GM04504 (cell line): ENCODE measurements around the gene ARRB1.
A peak's percentile ranks its signal among the peaks of the same experiment; 100 is the strongest.
"Not testable (repeated sequence)": the region's sequence is repeated elsewhere in the genome, so short reads cannot be mapped to it uniquely, and the experiment has no call there.

Experiments used
- DNase-seq: peaks from one replicate; pipeline ENCODE4 v3.0.0-alpha.2; 2012; ENCODE audit warnings: low read depth

The ARRB1 gene

GRCh38 chr11:75351541-75351790 is at the start of gene ARRB1:
TSS of gene ARRB1 (minus strand) at chr11:75351661. CDS start at chr11:75351607, 54 bp downstream.
- DNase-seq: no peak

GRCh38 chr11:75400146-75400865 is 48.8 kb upstream of the ARRB1 start:
- DNase-seq: no peak

- peak; percentile 73 for DNase-seq
Observed at GRCh38 chr11:75399344-75400145, 48.1 kb upstream of the ARRB1 start, which contains the start of gene RPS3. TSS of gene RPS3 (plus strand) at chr11:75399518. CDS start at chr11:75399548, 30 bp downstream.

DNA sequence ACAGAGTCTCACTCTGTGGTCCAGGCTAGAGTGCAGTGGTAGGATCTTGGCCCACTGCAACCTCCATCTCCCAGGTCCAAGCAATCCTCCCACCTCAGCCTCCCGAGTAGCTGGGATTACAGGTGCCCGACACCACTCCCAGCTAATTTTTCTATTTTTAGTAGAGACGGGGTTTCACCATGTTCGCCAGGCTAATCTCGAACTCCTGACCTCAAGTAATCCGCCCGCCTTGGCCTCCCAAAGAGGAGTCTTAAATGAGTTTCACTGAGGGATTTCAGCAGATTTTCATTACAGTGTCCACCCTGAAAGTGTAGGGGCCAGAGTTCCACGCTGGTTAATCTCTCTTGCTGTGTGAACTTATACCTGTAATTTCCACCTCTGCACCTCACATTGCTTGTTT is 47.4 kb upstream of the ARRB1 start:
- DNase-seq: no peak

DNA sequence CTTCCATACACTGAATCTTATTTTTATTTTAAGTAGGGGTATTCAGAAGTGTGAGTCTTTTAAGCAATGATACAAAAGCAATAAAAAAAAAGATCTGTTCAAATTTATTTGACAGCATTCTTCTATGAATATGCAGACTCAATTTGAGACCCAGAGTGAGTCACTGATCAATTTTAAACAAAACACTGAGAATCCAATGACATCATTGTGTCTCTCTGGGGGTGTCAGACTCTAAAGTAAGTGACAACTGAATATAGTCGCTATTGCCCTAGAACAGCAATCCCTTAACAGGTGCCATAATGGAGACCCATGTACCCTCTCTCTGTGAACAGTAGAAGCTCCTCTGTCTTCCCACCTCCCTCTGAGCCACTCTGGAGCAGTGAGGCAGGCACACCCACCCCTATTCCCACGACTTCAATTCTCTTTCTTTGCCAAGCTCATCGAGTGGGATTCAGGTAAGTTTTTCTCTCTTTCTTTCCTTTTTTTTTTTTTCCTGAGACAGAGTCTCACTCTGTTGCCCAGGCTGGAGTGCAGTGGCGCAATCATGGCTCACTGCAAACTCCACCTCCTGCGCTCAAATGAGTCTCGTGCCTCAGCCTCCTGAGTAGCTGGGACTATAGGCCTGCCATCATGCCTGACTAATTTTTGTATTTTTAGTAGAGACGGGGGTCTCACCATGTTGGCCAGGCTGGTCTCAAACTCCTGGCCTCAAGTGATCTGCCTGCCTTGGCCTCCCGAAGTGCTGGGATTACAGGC is 42.8 kb upstream of the ARRB1 start:
- no peak for DNase-seq

GRCh38 chr11:75389925-75390324 is 38.5 kb upstream of the ARRB1 start:
- no peak for DNase-seq

- no peak for DNase-seq
Observed at GRCh38 chr11:75389276-75389605, 37.8 kb upstream of the ARRB1 start.

DNA sequence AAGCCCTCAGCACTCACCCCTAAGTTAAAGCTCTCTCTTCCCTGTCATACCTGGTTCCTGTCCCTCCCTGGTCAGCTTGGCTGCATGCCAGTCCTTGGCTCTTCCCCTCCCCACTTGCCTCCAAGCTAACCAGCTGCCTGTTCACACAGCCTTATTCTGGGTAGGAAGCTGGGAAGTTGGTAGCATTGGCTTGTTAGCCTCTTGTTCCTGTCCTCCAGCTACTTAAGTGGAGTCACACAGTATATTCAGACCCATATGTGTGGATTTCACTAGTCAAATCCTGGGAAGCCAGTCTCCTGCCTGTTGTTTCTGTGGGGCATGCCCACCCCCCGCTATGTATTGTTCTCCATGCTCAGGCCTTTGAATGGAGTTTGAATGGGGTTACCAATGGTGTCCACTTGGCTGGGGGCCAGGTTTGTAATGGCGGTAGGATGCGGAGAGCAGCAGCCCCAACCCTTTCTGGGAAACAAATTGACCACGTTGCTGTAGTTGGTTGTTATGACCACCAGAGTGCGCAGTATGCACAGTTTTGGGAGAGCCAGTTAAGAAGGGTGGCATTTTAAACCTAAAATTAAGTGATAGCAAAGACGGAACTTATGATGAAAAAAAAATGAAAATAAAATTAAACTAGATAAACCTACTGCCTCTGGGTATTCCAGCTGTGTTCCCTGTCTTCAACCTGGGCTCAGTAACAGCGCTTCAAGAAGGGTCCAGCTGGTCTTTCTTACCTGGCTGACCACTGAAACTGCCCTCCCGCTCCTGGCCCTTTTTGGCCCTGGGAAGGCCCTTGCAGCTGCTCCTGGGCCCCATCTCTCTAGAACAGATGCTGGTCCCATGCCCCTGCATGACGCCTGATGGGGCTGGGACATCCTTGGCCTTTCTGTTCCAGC is 37.2 kb upstream of the ARRB1 start:
- DNase-seq: peak; percentile 40

DNA sequence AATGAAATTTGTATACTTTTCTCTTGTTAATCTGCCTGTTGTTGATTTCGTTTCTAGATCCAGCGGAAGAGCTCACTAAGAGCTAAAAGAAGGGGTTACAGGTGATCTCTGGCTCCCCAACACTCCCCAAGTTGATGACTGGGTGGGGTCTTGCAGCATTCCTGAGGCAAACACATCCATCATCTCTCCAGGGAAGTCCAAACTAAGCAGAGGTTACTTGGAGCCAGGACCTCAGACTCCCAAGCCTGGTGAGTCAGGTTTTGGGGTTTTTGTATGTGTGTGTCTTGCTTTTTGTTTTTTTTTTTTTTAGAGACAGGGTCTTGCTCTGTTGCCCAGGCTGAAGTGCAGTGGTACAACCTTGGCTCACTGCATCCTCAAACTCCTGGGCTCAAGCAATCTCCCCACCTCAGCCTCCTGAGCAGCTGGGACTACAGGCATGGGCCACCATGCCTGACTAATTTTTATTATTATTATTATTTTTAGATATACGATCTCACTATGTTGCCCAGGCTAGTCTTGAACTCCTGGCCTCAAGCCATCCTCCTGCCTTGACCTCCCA is 36.4 kb upstream of the ARRB1 start:
- DNase-seq: no peak

DNA sequence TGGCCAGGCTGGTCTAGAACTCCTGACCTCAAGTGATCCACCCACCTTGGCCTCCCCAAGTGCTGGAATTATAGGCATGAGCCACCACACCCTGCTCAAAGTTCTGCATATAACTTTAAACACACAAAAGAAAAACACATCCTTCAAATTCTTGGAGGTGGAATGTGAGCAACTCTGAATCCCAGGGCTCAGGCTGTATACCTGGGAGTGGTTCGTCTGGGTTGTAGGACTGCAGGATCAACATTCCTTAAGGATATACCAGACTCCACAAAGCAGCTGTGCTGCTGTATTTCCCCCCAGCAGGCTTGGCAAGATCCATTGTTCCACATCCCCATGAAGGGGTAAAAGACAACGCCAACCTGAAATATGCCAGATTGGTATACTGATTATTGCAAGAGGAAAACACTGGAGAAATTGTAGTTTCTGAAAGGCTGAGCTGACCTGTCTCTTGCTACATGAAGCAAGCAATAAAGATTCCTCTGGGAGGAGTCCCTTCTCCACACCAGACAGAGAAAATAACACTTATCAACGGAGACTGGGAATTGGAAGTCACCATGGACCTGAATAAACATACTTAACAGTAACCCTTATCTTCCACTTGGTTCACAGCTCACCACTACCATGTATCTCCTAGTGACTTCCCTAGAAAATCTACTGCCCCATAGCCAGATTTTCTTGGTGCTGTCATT is 35.6 kb upstream of the ARRB1 start:
- DNase-seq: no peak

DNA sequence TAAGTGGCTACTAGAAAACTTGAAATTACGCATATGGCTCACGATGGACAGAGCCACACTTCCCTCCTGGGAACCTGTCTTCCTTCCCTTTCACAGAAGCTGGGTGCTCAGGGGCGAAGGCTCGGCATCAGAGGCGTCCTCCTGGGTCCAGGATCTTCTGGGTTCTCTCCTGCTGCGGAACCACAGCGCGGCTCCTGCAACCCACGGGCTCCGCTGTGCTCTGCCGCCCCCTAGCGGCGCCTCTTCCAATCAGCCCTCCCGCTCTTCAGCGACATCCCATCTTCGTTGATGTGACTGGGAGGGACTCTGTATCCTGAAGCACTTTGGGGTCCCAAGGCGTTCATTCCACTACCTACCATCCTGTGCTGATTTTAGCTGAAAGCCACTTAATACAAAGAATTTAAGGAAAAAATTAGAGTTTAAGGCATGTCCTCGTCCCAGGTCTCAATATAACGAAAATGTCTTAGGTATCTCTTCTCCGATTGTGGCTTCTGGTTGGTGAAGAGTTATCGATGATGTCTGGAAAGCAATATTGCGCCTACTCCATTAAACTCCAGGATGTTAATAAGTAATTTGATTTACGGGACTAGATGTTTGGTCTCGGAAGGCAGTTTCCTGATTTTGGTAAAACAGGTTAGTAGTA is 33.1 kb upstream of the ARRB1 start:
- DNase-seq: no peak

DNA sequence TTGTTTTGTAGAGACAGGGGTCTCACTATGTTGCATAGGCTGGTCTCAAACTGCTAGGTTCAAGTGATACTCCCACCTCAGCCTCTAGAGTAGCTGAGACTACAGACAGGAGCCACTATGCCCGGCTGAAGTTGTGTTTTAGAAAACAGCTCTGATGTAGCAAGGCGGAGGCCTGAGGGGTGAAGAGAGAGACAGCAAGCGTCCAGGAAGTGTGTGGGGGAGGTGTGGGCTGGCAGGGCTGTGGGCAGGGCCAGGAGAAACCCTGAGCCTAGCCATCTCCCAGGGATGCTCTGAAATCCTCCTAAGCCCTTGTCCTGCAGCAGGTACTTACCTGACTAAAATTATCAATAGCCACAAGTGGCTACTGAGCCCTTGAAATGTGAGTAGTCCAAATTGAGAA is 31.8 kb upstream of the ARRB1 start:
- DNase-seq: no peak

GRCh38 chr11:75380716-75381420 is 29.4 kb upstream of the ARRB1 start:
- no peak for DNase-seq

DNA sequence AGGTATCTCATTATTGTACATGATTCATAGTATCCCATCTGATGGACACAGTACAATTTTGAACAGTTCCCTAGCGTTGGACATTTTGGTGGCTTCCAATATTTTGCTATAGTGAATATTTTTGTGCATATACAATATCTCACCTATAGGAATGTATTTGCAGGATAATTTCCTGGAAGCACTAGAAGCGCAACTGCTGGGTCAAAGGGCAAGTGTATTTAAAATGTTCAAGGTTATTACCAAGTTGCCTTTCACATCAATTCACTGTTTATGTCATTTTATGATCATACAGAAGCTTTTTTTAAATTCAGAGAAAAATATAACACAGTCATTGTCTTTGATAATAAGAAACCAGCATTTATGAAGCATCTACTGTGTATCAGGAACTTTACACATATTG is 28.8 kb upstream of the ARRB1 start:
- DNase-seq: no peak

GRCh38 chr11:75378776-75379175 is 27.3 kb upstream of the ARRB1 start:
- DNase-seq: not testable (repeated sequence)

- DNase-seq: no peak
Observed at GRCh38 chr11:75376175-75376574, 24.7 kb upstream of the ARRB1 start.

DNA sequence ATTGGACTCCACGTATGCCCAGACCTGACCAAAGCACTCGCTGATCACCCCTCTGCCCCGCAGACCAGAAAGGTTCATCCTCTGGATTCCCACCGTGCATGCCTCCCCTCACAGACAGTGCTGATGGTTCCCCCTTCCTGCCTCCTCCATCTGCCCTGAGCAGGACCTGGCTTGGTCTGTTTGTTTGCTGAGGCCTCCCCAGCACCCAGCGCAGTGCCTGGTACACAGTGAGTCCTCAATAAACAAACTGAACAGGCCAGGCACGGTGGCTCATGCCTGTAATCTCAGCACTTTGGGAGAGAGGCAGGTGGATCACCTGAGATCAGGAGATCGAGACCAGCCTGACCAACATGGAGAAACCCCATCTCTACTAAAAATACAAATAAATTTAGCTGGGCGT is 24.2 kb upstream of the ARRB1 start:
- no peak for DNase-seq

DNA sequence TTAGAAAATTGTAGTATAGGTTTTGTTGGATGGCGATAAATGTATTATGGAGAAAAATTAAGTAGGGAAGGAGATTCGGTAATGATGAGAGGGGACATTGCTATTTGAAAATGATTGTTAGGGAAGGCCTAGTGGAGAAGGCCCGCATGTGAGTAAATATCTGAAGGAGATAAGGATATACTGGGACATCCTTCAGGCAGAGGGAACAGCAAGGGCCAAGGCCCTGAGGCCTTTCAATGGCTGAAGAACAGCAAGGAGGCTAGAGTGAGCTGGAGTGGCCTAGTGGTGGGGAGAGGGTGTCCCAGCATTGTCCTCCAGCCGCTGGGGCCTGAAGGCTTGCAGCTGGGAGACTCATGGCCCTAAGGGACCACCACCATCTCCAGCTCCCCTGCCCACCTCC is 23.2 kb upstream of the ARRB1 start:
- DNase-seq: no peak

- no peak for DNase-seq
Observed at GRCh38 chr11:75373201-75373600, 21.7 kb upstream of the ARRB1 start.
